ENCODE data around the gene PEX11A.

- TF ChIP-seq TSHZ2 (CRISPR knock-in tag; IDR thresholded peaks at IDR 0.05) (no peak), RARB (CRISPR knock-in tag; IDR thresholded peaks at IDR 0.05) (no peak), CREB5 (CRISPR knock-in tag; IDR thresholded peaks at IDR 0.05; ENCODE audit: low read depth) (no peak), TOX (CRISPR knock-in tag; IDR thresholded peaks at IDR 0.05; ENCODE audit: borderline replicate concordance) (no peak)
Measured at GRCh38 chr15:89740137-89740536, 49.6 kb upstream of the PEX11A start.

All from SK-N-SH treated with all-trans-retinoic acid at 6 μM for 48 hours (cell line).